ENCODE data around the gene DGCR8. TPM values are rescaled to one million over a fixed set of nuclear protein-coding genes. Genes with fewer than 3 reads are reported as not detected.

The DGCR8 gene
- total RNA-seq, 2 donors from 2014 or later: 23.7 to 47.3 TPM

GRCh38 chr22:20099099-20099711 lies 19.2 kb downstream of the DGCR8 start:
- Histone ChIP-seq H3K9me3 (no peaks in the 10 kb centered on the region), H3K4me3 (no peak overlapping the region), H3K36me3 (peaks cover 41% of the 10 kb centered on the region), H3K27me3 (replicated peaks; ENCODE audit: insufficient read depth) (no peaks in the 10 kb centered on the region), H3K27ac (no peak overlapping the region), H3K4me1 (ENCODE audit: control insufficient read depth in 1 of 2, low read depth in 2 of 2) (no peaks in the 10 kb centered on the region)
- TF ChIP-seq, protein P1, sequence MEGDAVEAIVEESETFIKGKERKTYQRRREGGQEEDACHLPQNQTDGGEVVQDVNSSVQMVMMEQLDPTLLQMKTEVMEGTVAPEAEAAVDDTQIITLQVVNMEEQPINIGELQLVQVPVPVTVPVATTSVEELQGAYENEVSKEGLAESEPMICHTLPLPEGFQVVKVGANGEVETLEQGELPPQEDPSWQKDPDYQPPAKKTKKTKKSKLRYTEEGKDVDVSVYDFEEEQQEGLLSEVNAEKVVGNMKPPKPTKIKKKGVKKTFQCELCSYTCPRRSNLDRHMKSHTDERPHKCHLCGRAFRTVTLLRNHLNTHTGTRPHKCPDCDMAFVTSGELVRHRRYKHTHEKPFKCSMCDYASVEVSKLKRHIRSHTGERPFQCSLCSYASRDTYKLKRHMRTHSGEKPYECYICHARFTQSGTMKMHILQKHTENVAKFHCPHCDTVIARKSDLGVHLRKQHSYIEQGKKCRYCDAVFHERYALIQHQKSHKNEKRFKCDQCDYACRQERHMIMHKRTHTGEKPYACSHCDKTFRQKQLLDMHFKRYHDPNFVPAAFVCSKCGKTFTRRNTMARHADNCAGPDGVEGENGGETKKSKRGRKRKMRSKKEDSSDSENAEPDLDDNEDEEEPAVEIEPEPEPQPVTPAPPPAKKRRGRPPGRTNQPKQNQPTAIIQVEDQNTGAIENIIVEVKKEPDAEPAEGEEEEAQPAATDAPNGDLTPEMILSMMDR (IDR thresholded peaks at IDR 0.05): no peak
- ATAC-seq (ENCODE audit: insufficient number of reproducible peaks, low FRiP score, low read depth) (no peak), DNase-seq (ENCODE audit: low spot score) (no peak)

GRCh38 chr22:20101638-20102037 lies 21.6 kb downstream of the DGCR8 start:
- TF ChIP-seq, protein P1 (IDR thresholded peaks at IDR 0.05): no peak
- Histone ChIP-seq H3K36me3 (peaks cover 39% of the 10 kb centered on the region), H3K4me1 (ENCODE audit: control insufficient read depth in 1 of 2, low read depth in 2 of 2) (no peaks in the 10 kb centered on the region), H3K27ac (no peak overlapping the region), H3K4me3 (no peak overlapping the region), H3K27me3 (replicated peaks; ENCODE audit: insufficient read depth) (no peaks in the 10 kb centered on the region), H3K9me3 (no peaks in the 10 kb centered on the region)
- DNase-seq (ENCODE audit: low spot score): no peak
- no peak for ATAC-seq (ENCODE audit: insufficient number of reproducible peaks, low FRiP score, low read depth)

DNA sequence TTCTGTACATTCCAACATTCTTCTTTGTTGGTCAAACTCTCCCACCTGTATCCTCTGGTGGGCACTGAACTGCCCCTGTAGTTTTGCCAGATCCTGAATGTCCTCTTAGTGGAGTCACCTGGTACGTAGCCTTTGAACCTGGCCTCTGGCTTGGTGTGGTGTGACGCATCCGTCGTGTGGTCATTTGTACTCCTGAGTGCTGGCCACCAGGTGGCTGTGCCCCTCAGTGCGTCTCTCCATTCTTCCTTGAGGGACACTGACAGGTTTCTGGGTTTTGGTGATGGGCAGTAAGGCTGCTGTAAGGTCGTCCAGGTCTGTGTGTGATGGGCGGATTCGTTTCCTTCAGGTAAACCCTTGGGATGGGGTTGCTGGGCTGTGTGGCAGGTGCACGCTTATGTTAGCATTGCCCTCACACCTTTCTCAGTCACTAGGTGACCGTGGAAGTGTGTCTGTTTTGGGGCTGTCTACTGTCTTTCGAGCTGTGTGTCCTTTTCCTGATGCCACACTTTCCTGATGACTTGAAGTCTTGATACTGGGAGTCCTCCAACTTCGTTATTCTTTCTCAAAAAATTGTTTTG lies 22.3 kb downstream of the DGCR8 start:
- ATAC-seq (ENCODE audit: insufficient number of reproducible peaks, low FRiP score, low read depth): no peak
- Histone ChIP-seq H3K36me3 (peaks cover 45% of the 10 kb centered on the region), H3K9me3 (no peaks in the 10 kb centered on the region), H3K4me1 (ENCODE audit: control insufficient read depth in 1 of 2, low read depth in 2 of 2) (no peaks in the 10 kb centered on the region), H3K27me3 (replicated peaks; ENCODE audit: insufficient read depth) (no peaks in the 10 kb centered on the region), H3K27ac (no peak overlapping the region), H3K4me3 (no peak overlapping the region)
- TF ChIP-seq, protein P1 (IDR thresholded peaks at IDR 0.05): no peak
- DNase-seq (ENCODE audit: low spot score): no peak

DNA sequence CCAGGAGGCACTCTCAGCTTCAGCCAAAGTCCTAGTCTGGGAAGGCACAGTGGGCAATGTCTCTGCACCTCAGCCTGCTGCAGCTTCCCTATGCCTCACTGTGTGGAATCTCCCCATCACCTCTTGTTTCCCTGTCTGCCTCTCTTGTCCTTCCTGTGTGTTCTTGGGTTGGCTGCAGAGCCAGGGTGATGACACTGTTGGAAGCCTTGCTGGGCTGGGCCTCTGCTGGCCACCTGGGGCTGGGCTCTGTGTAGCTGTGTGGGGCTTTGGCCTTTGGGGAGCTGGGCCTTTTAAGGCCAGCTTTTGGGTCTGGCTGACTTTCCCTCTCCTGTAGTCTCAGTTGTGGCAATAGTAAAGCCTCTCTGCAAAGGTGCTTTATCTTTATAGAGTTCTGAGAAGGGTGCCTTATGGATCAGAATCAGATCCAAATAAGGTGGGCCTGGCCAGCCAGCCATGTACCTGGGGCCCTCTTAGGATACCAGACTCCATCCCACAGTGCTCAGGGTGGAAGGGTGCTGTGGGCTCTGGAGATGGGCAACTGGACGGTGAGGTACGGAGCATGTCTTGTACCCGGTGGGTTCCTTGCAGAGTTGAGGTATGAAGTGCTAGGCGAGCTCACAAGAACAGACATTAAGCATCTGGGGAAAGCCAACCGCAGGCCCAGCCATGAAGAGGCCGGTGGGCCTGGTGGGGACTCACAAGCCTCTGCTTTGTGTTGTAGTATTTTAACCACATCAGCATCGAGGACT lies 25.6 kb downstream of the DGCR8 start:
- no peaks in the 10 kb centered on the region for H3K9me3 ChIP-seq
- TF ChIP-seq, protein P1 (IDR thresholded peaks at IDR 0.05): no peak
- no peak overlapping the region for H3K4me3 ChIP-seq
- peaks cover 54% of the 10 kb centered on the region for H3K36me3 ChIP-seq
- ATAC-seq (ENCODE audit: insufficient number of reproducible peaks, low FRiP score, low read depth) (no peak), DNase-seq (ENCODE audit: low spot score) (no peak)
- H3K4me1 ChIP-seq (ENCODE audit: control insufficient read depth in 1 of 2, low read depth in 2 of 2): no peaks in the 10 kb centered on the region
- H3K27ac ChIP-seq: no peak overlapping the region
- no peaks in the 10 kb centered on the region for H3K27me3 ChIP-seq (replicated peaks; ENCODE audit: insufficient read depth)

- Histone ChIP-seq H3K4me1 (ENCODE audit: control insufficient read depth in 1 of 2, low read depth in 2 of 2) (no peaks in the 10 kb centered on the region), H3K27ac (no peak overlapping the region), H3K27me3 (replicated peaks; ENCODE audit: insufficient read depth) (no peaks in the 10 kb centered on the region), H3K9me3 (no peaks in the 10 kb centered on the region), H3K36me3 (peaks cover 49% of the 10 kb centered on the region), H3K4me3 (no peak overlapping the region)
- ATAC-seq (ENCODE audit: insufficient number of reproducible peaks, low FRiP score, low read depth): no peak
- no peak for DNase-seq (ENCODE audit: low spot score)
- TF ChIP-seq, protein P1 (IDR thresholded peaks at IDR 0.05): no peak
Observed at GRCh38 chr22:20106205-20106848, 26.3 kb downstream of the DGCR8 start.

Measured in thoracic aorta (tissue), 2 donors.